Vagina (tissue), 2 donors: ENCODE measurements around the gene DDX19B. TPM values are rescaled to one million over a fixed set of nuclear protein-coding genes. Genes with fewer than 3 reads are reported as not detected.
"Not testable (repeated sequence)": the region's sequence is repeated elsewhere in the genome, so short reads cannot be mapped to it uniquely, and the experiment has no call there.

Source experiments
- DNase-seq, 2 donors: peaks; one replicate each; pipeline ENCODE4 v3.0.0-alpha.2; 2017; ENCODE audit errors: extremely low spot score in 2 of 2
- H3K27ac ChIP-seq: fragments of 200-600 bp; sonication (generic); one replicate; pipeline ENCODE4 v1.5.1; 2019
- H3K27me3 ChIP-seq: fragments of 200-600 bp; sonication (generic); one replicate; pipeline ENCODE4 v1.5.1; 2019
- H3K36me3 ChIP-seq, 2 donors: fragments of 200-600 bp; sonication (generic); one replicate each; pipeline ENCODE4 v1.5.1; 2017 to 2019
- H3K4me1 ChIP-seq: fragments of 200-600 bp; sonication (generic); one replicate; pipeline ENCODE4 v1.5.1; 2019
- H3K4me3 ChIP-seq, 2 donors: fragments of 200-600 bp; sonication (generic); 1 replicate in 1 of 2; 2 replicates in 1 of 2; pipeline ENCODE4 v1.5.1; 2016 to 2019
- H3K9me3 ChIP-seq: fragments of 200-600 bp; sonication (generic); one replicate; pipeline ENCODE4 v1.5.1; 2019
- CTCF ChIP-seq, 3 experiments: fragments of 450-650 bp in 2 of 3; fragments of 200-600 bp in 1 of 3; sonication (generic) in 1 of 3; IDR thresholded peaks; one replicate each; pipeline ENCODE4 v1.5.1; 2017 to 2019; ENCODE audit warnings: antibody characterized with exemption in 3 of 3, mild to moderate bottlenecking in 2 of 3, moderate library complexity in 2 of 3
- POLR2A ChIP-seq, 2 donors: fragments of 450-650 bp; IDR thresholded peaks; one replicate each; pipeline ENCODE4 v1.6.1; 2017; ENCODE audit warnings: antibody characterized with exemption in 2 of 2, mild to moderate bottlenecking in 2 of 2, moderate library complexity in 2 of 2
- POLR2AphosphoS5 ChIP-seq, 2 donors: sonication (generic); formaldehyde crosslinking; IDR thresholded peaks; one replicate each; pipeline ENCODE4 v1.9.0; 2017; ENCODE audit warnings: antibody characterized with exemption in 2 of 2, mild to moderate bottlenecking in 2 of 2, low read depth in 1 of 2; ENCODE audit not compliant: insufficient read depth in 1 of 2
- intact Hi-C: fragments of 100-400 bp; cut with DNase I; formaldehyde crosslinking; loops from one replicate; pipeline ENCODE4 v1.15.1; 2023
- total RNA-seq: library from RNA; depleted of rRNA; stranded (reverse); fragments of >200 nt; gene quantifications from one replicate; pipeline ENCODE4 v1.2.3, GENCODE V29; 2016

Gene DDX19B
- 47.6 TPM for total RNA-seq

- Histone ChIP-seq H3K4me1 (peaks cover 8% of the 10 kb centered on the region), H3K36me3 (no peaks in the 10 kb centered on the region)
- intact Hi-C loops = no loop called here
Observed at GRCh38 chr16:70298988-70299938, at the start of gene DDX19B. Gene DDX19B, plus strand, starts transcription at chr16:70299186. Its CDS starts 112 bp downstream, at chr16:70299298.

GRCh38 chr16:70249697-70250096, 49.3 kb upstream of the DDX19B start:
- H3K36me3 ChIP-seq = peaks cover 0 to 17% of the 10 kb centered on the region in 2 donors
- intact Hi-C loops, H3K27me3 ChIP-seq, DNase-seq, H3K27ac ChIP-seq, H3K4me3 ChIP-seq, H3K9me3 ChIP-seq: not testable (repeated sequence)
- H3K4me1 ChIP-seq = peaks cover 24% of the 10 kb centered on the region

More at GRCh38 chr16:70298988-70299938, at the start of gene DDX19B:
- H3K9me3 ChIP-seq = peaks cover 10% of the 10 kb centered on the region
- peak within 1 kb of the TSS; percentile 77 to 95 for H3K4me3 ChIP-seq
- TF ChIP-seq POLR2AphosphoS5 (IDR thresholded peaks at IDR 0.05; ENCODE audit: insufficient read depth in 1 of 2, low read depth in 1 of 2) = peak; percentile 5 to 85
- no peak for TF ChIP-seq POLR2A (IDR thresholded peaks at IDR 0.05)
- peak within 1 kb of the TSS; percentile 98 for H3K27ac ChIP-seq
- no peaks in the 10 kb centered on the region for H3K27me3 ChIP-seq
- DNase-seq = no peak

GRCh38 chr16:70250748-70251628, 48.0 kb upstream of the DDX19B start:
- H3K4me3 ChIP-seq = peak overlapping the region; percentile 66 to 80
- no peaks in the 10 kb centered on the region for H3K27me3 ChIP-seq
- H3K4me1 ChIP-seq = peaks cover 24% of the 10 kb centered on the region
- H3K36me3 ChIP-seq = peaks cover 0 to 29% of the 10 kb centered on the region in 2 donors
- TF ChIP-seq POLR2A (IDR thresholded peaks at IDR 0.05) (no peak), CTCF (IDR thresholded peaks at IDR 0.05) (no peak), POLR2AphosphoS5 (IDR thresholded peaks at IDR 0.05; ENCODE audit: insufficient read depth in 1 of 2, low read depth in 1 of 2) (no peak)
- peak overlapping the region; percentile 59 for H3K27ac ChIP-seq
- intact Hi-C loops = no loop called here
- H3K9me3 ChIP-seq = no peaks in the 10 kb centered on the region
- DNase-seq = no peak

GRCh38 chr16:70251629-70252354, 47.2 kb upstream of the DDX19B start, which contains the start of gene EXOSC6:
Gene EXOSC6, minus strand, starts transcription at chr16:70251940. Its CDS starts 40 bp downstream, at chr16:70251900.
- peaks cover 24% of the 10 kb centered on the region for H3K4me1 ChIP-seq
- intact Hi-C loops = no loop called here
- H3K4me3 ChIP-seq = peak within 1 kb of the TSS; percentile 66 to 80
- no peaks in the 10 kb centered on the region for H3K9me3 ChIP-seq
- peak within 1 kb of the TSS; percentile 68 for H3K27ac ChIP-seq
- no peaks in the 10 kb centered on the region for H3K27me3 ChIP-seq
- peaks cover 0 to 38% of the 10 kb centered on the region in 2 donors for H3K36me3 ChIP-seq
- DNase-seq = no peak
- peak in 1 of 2 donors; percentile 41 for TF ChIP-seq POLR2A (IDR thresholded peaks at IDR 0.05)
- TF ChIP-seq POLR2AphosphoS5 (IDR thresholded peaks at IDR 0.05; ENCODE audit: insufficient read depth in 1 of 2, low read depth in 1 of 2) = peak; percentile 87 to 93
- peak; percentile 68 to 91 (median 79) for TF ChIP-seq CTCF (IDR thresholded peaks at IDR 0.05)

GRCh38 chr16:70252355-70252988, 46.5 kb upstream of the DDX19B start:
- no peak for DNase-seq
- H3K27ac ChIP-seq = peak overlapping the region; percentile 68
- intact Hi-C loops = no loop called here

More at GRCh38 chr16:70252355-70252988, 46.5 kb upstream of the DDX19B start:
- H3K4me1 ChIP-seq = peaks cover 24% of the 10 kb centered on the region
- H3K27me3 ChIP-seq = no peaks in the 10 kb centered on the region
- H3K36me3 ChIP-seq = peaks cover 0 to 44% of the 10 kb centered on the region in 2 donors
- no peak overlapping the region for H3K4me3 ChIP-seq
- no peaks in the 10 kb centered on the region for H3K9me3 ChIP-seq
- TF ChIP-seq POLR2A (IDR thresholded peaks at IDR 0.05) (no peak), CTCF (IDR thresholded peaks at IDR 0.05) (no peak), POLR2AphosphoS5 (IDR thresholded peaks at IDR 0.05; ENCODE audit: insufficient read depth in 1 of 2, low read depth in 1 of 2) (no peak)
